Measurements from ENCODE around the gene KRTAP4-5.
"Not testable (repeated sequence)": the region's sequence is repeated elsewhere in the genome, so short reads cannot be mapped to it uniquely, and the experiment has no call there.

KRTAP4-5 gene

GRCh38 chr17:41127371-41127770, 22.3 kb downstream of the KRTAP4-5 start:
- Histone ChIP-seq H3K36me3 (replicated peaks; ENCODE audit: low read depth, low read length) (no peaks in the 10 kb centered on the region), H3K27ac (ENCODE audit: low read length) (no peak overlapping the region), H3K27me3 (ENCODE audit: low read depth, low read length) (peaks cover 13% of the 10 kb centered on the region), H4K20me1 (ENCODE audit: insufficient read depth, low read length) (no peaks in the 10 kb centered on the region), H3K4me2 (ENCODE audit: low read length) (no peak overlapping the region), H2AFZ (ENCODE audit: low read depth, low read length) (no peak overlapping the region), H3K79me2 (ENCODE audit: low read length) (no peaks in the 10 kb centered on the region), H3K9ac (ENCODE audit: low read length) (no peak overlapping the region), H3K4me3 (ENCODE audit: low read length) (no peak overlapping the region), H3K4me1 (ENCODE audit: low read length) (no peaks in the 10 kb centered on the region), H3K9me3 (ENCODE audit: insufficient read depth, low read length) (no peaks in the 10 kb centered on the region)
- TF ChIP-seq CTCF (IDR thresholded peaks at IDR 0.05; ENCODE audit: low read depth, low read length) (no peak), EZH2phosphoT487 (IDR thresholded peaks at IDR 0.05; ENCODE audit: low read depth) (no peak)

DNA sequence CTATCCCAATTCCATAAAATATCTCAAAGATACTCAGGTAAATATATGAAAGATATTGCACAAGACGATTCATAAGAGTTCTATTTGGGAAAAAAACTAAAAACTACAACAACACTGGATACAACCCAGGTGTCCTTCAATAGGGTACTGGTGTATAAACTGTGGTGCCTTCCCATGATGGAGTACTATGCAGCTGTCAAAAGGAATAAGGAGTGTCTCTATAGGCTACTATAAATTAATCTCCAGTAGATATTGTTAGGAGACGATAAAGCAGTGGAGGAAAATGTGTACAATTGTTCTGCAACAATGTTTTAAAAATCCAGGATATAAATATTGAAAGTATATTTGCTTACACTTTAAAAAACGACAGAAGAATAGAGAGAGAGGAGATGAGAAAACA, 23.2 kb downstream of the KRTAP4-5 start:
- no peaks in the 10 kb centered on the region for H4K20me1 ChIP-seq (ENCODE audit: insufficient read depth, low read length)
- TF ChIP-seq CTCF (IDR thresholded peaks at IDR 0.05; ENCODE audit: low read depth, low read length) (no peak), EZH2phosphoT487 (IDR thresholded peaks at IDR 0.05; ENCODE audit: low read depth) (no peak)
- H3K79me2 ChIP-seq (ENCODE audit: low read length): no peaks in the 10 kb centered on the region

GRCh38 chr17:41125064-41125463, 24.6 kb downstream of the KRTAP4-5 start:
- Histone ChIP-seq H3K27ac (ENCODE audit: low read length) (no peak overlapping the region), H4K20me1 (ENCODE audit: insufficient read depth, low read length) (no peaks in the 10 kb centered on the region), H3K36me3 (replicated peaks; ENCODE audit: low read depth, low read length) (no peaks in the 10 kb centered on the region), H3K4me2 (ENCODE audit: low read length) (no peak overlapping the region), H3K4me3 (ENCODE audit: low read length) (no peak overlapping the region), H3K9me3 (ENCODE audit: insufficient read depth, low read length) (no peaks in the 10 kb centered on the region), H3K4me1 (ENCODE audit: low read length) (no peaks in the 10 kb centered on the region), H3K27me3 (ENCODE audit: low read depth, low read length) (peaks cover 9% of the 10 kb centered on the region; the same call in 1 of the 2 replicates), H3K79me2 (ENCODE audit: low read length) (no peaks in the 10 kb centered on the region), H3K9ac (ENCODE audit: low read length) (no peak overlapping the region), H2AFZ (ENCODE audit: low read depth, low read length) (no peak overlapping the region)
- TF ChIP-seq EZH2phosphoT487 (IDR thresholded peaks at IDR 0.05; ENCODE audit: low read depth): no peak
- no peak for TF ChIP-seq CTCF (IDR thresholded peaks at IDR 0.05; ENCODE audit: low read depth, low read length)

More for the DNA sequence above, 23.2 kb downstream of the KRTAP4-5 start:
- Histone ChIP-seq H3K4me3 (ENCODE audit: low read length) (no peak overlapping the region), H2AFZ (ENCODE audit: low read depth, low read length) (no peak overlapping the region), H3K4me1 (ENCODE audit: low read length) (no peaks in the 10 kb centered on the region), H3K27me3 (ENCODE audit: low read depth, low read length) (peaks cover 12% of the 10 kb centered on the region; the same call in 1 of the 2 replicates), H3K9me3 (ENCODE audit: insufficient read depth, low read length) (no peaks in the 10 kb centered on the region), H3K9ac (ENCODE audit: low read length) (no peak overlapping the region), H3K4me2 (ENCODE audit: low read length) (no peak overlapping the region), H3K27ac (ENCODE audit: low read length) (no peak overlapping the region), H3K36me3 (replicated peaks; ENCODE audit: low read depth, low read length) (no peaks in the 10 kb centered on the region)

GRCh38 chr17:41123991-41124371, 25.6 kb downstream of the KRTAP4-5 start, which contains the start of gene KRTAP4-12:
Gene KRTAP4-12 (minus strand): TSS chr17:41124182. CDS start chr17:41124122, 60 bp downstream.
- H2AFZ ChIP-seq (ENCODE audit: low read depth, low read length); H4K20me1 ChIP-seq (ENCODE audit: insufficient read depth, low read length); H3K4me1 ChIP-seq (ENCODE audit: low read length); H3K27me3 ChIP-seq (ENCODE audit: low read depth, low read length); H3K36me3 ChIP-seq (replicated peaks; ENCODE audit: low read depth, low read length); H3K27ac ChIP-seq (ENCODE audit: low read length); H3K4me2 ChIP-seq (ENCODE audit: low read length); H3K79me2 ChIP-seq (ENCODE audit: low read length); H3K4me3 ChIP-seq (ENCODE audit: low read length); H3K9me3 ChIP-seq (ENCODE audit: insufficient read depth, low read length); H3K9ac ChIP-seq (ENCODE audit: low read length): not testable (repeated sequence)

- not testable (repeated sequence) for H3K9ac ChIP-seq (ENCODE audit: low read length); H2AFZ ChIP-seq (ENCODE audit: low read depth, low read length); H3K27ac ChIP-seq (ENCODE audit: low read length); H3K4me1 ChIP-seq (ENCODE audit: low read length); H3K27me3 ChIP-seq (ENCODE audit: low read depth, low read length); H4K20me1 ChIP-seq (ENCODE audit: insufficient read depth, low read length); H3K4me2 ChIP-seq (ENCODE audit: low read length); H3K79me2 ChIP-seq (ENCODE audit: low read length); H3K4me3 ChIP-seq (ENCODE audit: low read length); H3K9me3 ChIP-seq (ENCODE audit: insufficient read depth, low read length); H3K36me3 ChIP-seq (replicated peaks; ENCODE audit: low read depth, low read length)
These were observed 26.2 kb downstream of the KRTAP4-5 start for GRCh38 chr17:41123292-41123990.
